SKM-1 treated with dmso at 0.1 percent for 144 hours (cell line): ENCODE measurements around the gene MPL.
A peak's percentile ranks its signal among the peaks of the same experiment; 100 is the strongest.

Experiments used
- DNase-seq: peaks from one replicate; lab custom pipeline; 2025; ENCODE audit not compliant: unreplicated experiment; lab: John Stamatoyannopoulos, UW

Gene MPL

DNA sequence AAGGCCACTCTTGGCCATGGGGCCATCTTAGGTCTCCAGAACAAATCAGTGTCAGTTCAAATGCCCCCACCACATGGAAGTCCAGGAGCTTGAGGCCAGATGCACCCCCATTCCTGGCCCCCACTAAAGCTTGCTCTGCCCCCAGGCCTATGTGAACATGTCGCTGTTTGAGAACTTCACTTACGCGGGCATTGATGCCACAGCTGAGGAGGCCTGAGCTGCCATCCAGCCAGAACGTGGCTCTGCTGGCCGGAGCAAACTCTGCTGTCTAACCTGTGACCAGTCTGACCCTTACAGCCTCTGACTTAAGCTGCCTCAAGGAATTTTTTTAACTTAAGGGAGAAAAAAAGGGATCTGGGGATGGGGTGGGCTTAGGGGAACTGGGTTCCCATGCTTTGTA, 15.1 kb upstream of the MPL start:
- no peak for DNase-seq

DNA sequence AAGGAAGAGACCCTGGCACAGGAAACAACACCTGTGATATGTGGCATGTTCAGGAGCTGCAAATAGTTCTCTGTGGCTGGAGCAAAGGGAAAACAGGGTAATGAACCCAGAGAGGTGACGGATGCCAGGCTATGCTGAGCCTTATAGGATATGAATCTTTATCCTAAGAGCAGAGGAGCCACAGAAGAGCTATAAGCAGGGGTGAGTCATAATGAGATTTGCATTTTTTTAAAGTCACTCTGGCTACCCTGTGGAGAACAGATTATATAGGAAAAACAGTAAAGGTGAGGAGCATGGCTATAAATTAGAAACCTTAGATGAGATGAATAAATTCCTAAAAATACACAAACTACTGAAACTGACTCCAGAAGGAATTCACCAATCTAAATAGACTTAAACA, 12.8 kb upstream of the MPL start:
- no peak for DNase-seq

GRCh38 chr1:43325381-43325780, 12.2 kb upstream of the MPL start:
- DNase-seq: no peak

GRCh38 chr1:43327549-43328292, 9.9 kb upstream of the MPL start:
- no peak for DNase-seq

- DNase-seq: peak; percentile 79
Measured at GRCh38 chr1:43329995-43330751, 7.4 kb upstream of the MPL start.

- no peak for DNase-seq
Measured at GRCh38 chr1:43331688-43332087, 5.9 kb upstream of the MPL start.

- no peak for DNase-seq
Measured at GRCh38 chr1:43334453-43335205, 3.0 kb upstream of the MPL start.

DNA sequence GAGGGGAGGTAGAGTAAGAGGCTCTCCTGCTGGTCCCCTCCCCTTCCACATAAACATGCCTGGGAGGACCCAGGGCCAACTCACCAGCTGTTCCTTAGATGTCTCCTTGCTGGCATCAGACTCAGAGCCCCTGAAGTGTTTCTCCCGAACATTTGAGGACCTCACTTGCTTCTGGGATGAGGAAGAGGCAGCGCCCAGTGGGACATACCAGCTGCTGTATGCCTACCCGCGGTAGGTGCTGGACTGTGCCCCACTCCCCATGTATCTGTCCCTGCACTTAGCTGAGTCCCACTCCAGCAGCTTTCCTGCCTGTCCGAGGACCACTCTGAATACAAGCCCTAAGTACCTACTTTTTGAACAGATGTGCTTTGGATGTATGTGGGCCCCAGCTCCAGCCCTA, 383 bp downstream of the MPL start:
- DNase-seq: no peak

- DNase-seq: no peak
Measured at GRCh38 chr1:43339584-43340232, 2.1 kb downstream of the MPL start.

GRCh38 chr1:43340559-43340958, 2.9 kb downstream of the MPL start:
- DNase-seq: no peak

DNA sequence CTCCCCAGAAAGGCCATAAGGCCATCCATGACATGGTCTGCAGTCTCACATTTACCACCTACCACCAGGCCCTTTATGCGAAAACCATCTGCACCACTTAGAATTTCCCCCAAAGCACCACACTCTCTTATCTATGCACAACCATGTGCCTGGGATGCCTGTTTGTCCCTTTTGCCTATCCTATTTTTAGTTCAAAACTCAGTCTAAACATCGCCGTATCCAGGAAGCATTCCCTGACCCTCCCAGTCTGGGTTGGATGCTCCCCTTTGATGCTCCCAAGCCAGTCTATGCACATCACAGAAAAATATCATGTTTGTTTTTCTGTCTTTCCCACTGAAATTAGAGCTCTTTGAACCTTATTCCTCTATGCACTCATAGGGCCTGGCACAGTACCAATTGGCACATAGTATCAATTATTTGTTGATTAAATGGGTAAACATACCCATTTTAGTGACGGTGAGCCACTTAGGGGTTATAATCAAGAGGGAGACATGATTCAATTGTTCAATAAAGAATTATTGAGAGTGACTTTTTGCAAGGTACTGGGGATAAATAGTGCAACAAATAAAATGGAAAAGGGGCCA, 6.7 kb downstream of the MPL start:
- no peak for DNase-seq

GRCh38 chr1:43345120-43345519, 7.5 kb downstream of the MPL start:
- DNase-seq: no peak

- DNase-seq: no peak
Measured at GRCh38 chr1:43346636-43347035, 9.0 kb downstream of the MPL start.

DNA sequence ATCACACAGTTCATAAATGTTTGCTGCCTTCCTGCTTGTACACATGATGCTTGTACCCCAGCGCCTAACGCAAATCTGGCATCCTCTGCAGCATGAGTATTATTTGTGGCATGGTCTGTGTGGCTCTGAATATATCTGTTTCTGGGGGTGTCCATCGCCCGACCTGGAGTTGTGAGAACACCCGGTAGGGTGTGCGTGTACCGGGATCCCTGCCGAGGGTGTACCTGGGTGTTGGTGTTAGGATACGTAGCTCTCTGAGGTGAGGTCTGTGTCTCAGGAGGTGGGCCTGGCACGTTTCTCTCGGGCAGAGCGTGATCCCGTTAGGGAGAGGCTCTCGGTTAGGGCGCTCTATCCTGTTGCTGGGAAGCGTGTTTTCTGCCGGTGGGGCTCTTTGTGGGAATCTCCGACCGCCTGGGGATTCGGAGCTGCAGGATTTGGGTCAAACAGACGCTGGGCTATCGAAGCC, 10.8 kb downstream of the MPL start:
- DNase-seq: no peak

DNA sequence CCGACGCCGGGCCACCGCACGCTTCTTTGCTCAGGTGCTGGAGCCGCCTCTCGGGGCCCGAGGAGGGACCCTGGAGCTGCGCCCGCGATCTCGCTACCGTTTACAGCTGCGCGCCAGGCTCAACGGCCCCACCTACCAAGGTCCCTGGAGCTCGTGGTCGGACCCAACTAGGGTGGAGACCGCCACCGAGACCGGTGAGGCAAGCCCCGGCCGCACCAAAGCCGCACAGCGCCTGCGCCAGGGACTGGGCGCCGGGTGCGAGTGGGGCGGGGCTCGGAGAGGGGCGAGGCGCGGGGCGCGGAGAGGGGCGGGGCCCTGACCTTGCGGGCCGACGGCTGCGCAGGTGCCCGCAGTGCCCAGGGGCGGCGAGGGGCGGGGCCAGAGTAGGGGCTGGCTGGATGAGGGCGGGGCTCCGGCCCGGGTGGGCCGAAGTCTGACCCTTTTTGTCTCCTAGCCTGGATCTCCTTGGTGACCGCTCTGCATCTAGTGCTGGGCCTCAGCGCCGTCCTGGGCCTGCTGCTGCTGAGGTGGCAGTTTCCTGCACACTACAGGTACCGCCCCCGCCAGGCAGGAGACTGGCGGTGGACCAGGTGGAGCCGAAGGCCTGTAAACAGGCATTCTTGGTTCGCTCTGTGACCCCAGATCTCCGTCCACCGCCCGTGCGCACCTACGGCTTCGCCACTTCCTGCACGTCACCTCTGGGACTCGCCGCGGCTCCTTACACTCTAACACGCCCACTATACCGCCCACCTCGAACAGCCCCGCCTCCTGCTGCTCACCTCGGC, 11.4 kb downstream of the MPL start:
- no peak for DNase-seq

DNA sequence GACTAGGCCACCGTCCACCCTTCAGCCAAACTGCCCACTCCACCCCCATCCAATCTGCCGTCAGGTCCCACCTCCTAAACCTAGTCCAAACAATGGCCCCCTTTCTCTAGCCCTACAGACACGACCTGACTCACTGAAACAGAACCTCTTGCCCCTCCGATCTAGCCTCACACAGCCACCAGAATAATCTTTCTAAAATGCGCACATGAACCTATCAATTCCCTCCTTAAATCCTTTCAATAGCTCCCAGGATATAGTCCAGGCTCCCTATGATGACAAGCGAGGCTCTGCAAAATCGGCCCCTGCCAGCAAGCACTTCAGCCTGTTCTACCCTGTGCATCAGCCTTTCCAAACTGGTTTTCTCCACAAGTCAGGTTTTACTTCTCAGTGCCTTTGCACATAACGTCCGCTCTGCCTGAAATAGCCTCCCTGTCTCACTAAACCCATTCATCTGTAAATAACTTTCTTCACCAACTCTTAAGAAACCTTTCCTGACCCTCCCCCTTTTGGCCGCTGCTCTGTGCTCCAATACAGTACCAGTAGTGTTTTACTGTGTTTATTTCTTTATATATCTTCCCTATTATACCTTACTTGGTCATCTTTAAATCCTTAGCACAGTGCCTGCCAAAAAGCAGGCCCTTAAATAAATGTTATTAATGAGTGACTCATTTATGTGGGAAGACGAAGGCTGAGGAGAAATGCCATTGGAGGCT, 12.1 kb downstream of the MPL start:
- peak; percentile 83 for DNase-seq

- DNase-seq: no peak
Measured at GRCh38 chr1:43350976-43351375, 13.4 kb downstream of the MPL start.

DNA sequence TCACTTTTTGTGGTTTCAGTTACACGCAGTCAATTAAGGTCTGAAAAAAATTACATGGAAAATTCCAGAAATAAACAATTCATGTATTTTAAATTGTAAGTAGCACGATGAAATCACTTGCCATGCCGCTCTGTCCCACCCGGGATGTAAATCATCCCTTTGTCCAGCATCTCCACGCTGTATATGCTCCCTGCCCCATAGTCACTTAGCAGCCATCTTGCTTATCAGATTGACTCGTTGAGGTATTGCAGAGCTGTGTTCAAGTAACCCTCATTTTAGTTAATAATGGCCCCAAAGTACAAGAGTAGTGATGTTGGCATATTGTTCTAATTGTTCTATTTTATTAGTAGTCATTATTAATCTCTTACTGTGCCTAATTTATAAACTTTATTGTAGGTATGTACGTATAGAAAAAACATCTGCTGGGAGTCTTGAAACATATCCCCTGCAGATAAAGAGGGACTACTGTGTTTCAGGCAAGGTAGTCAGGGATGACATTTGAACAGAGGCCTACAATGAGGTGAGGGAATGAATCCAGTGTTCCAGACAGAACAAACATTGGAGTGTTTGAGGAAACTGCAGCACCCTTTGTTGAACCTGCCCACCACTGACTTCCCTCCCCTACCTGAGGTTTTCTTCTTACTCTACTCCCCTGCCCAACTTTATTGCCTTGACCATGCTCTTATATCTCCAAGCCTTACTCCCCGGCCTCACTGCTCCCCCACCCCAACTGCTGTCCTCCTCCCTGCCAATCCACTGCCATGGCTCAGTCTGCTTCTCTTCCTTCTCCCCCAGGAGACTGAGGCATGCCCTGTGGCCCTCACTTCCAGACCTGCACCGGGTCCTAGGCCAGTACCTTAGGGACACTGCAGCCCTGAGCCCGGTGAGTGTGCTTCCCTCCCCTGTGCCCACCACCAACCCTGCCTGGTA, 14.1 kb downstream of the MPL start:
- DNase-seq: no peak

GRCh38 chr1:43352351-43352705, 14.7 kb downstream of the MPL start:
- no peak for DNase-seq
